B cell (primary cell): ENCODE data around the gene KPNA5. TPM values are rescaled to one million over a fixed set of nuclear protein-coding genes. Genes with fewer than 3 reads are reported as not detected.
"Not testable (repeated sequence)": the region's sequence is repeated elsewhere in the genome, so short reads cannot be mapped to it uniquely, and the experiment has no call there.

Experiments
- ATAC-seq: fragments of 200-7000 bp; cut with Tn5 transposase; one replicate; pipeline ENCODE4 v1.10.0; 2021; ENCODE audit warnings: low read depth, mild to moderate bottlenecking, moderate number of reproducible peaks, moderate library complexity
- CTCF ChIA-PET: fragments of 350-600 bp; sonication (Branson Sonifier 250); formaldehyde crosslinking; loops from one replicate; lab custom pipeline; 2021; ENCODE audit warnings: antibody characterized with exemption, inconsistent platforms; lab: Charles Lee
- POLR2A ChIA-PET: fragments of 350-600 bp; sonication (Branson Sonifier 250); formaldehyde crosslinking; loops from one replicate; lab custom pipeline; 2021; ENCODE audit warnings: antibody characterized with exemption; lab: Charles Lee
- DNase-seq: peaks from one replicate; pipeline ENCODE4 v3.0.0; 2013
- H2AFZ ChIP-seq: 2 replicates; pipeline ENCODE4 v1.6.1; 2012; ENCODE audit warnings: mild to moderate bottlenecking, low read depth, low read length; ENCODE audit not compliant: insufficient read depth, poor library complexity, severe bottlenecking
- H3K27ac ChIP-seq, 2 donors: 1 replicate in 1 of 2; 2 replicates in 1 of 2; pipeline ENCODE4 v1.5.1; 2012 to 2013; ENCODE audit warnings: low read length in 2 of 2, mild to moderate bottlenecking in 2 of 2, moderate library complexity in 1 of 2
- H3K27me3 ChIP-seq, 4 experiments: fragments of 200-600 bp in 1 of 4; sonication (generic) in 1 of 4; replicated peaks in 1 of 4; 1 replicate in 2 of 4; 2 replicates in 2 of 4; pipeline versions ENCODE4 v1.6.1 to v1.7.0; 2013 to 2016; ENCODE audit warnings: low read length in 3 of 4, mild to moderate bottlenecking in 2 of 4, mixed read lengths in 1 of 4, moderate library complexity in 1 of 4; ENCODE audit not compliant: insufficient read depth in 4 of 4, control insufficient read depth in 3 of 4; ENCODE audit errors: control extremely low read depth in 1 of 4
- H3K36me3 ChIP-seq, 2 experiments: replicated peaks in 1 of 2; 1 replicate in 1 of 2; 2 replicates in 1 of 2; pipeline versions ENCODE4 v1.6.1 to v1.7.1; 2013; ENCODE audit warnings: low read length in 1 of 2; ENCODE audit not compliant: insufficient read depth in 2 of 2, control insufficient read depth in 1 of 2; ENCODE audit errors: control extremely low read depth in 1 of 2, extremely low read depth in 1 of 2
- H3K4me1 ChIP-seq, 2 donors: fragments of 200-600 bp in 1 of 2; sonication (generic) in 1 of 2; 1 replicate in 1 of 2; 2 replicates in 1 of 2; pipeline versions ENCODE4 v1.5.1 to v1.6.1; 2013 to 2017; ENCODE audit warnings: low read length in 2 of 2; ENCODE audit not compliant: control insufficient read depth in 2 of 2, insufficient read depth in 2 of 2
- H3K4me2 ChIP-seq: replicated peaks from 2 replicates; pipeline ENCODE3; 2012; ENCODE audit warnings: mild to moderate bottlenecking, low read depth, low read length; ENCODE audit not compliant: poor library complexity, severe bottlenecking
- H3K4me3 ChIP-seq, 5 experiments: fragments of 200-600 bp in 1 of 5; sonication (generic) in 1 of 5; 1 replicate in 3 of 5; 2 replicates in 2 of 5; pipeline versions ENCODE4 v1.5.1 to v1.7.0; 2011 to 2016; ENCODE audit warnings: low read length in 4 of 5, mild to moderate bottlenecking in 4 of 5, low read depth in 2 of 5, control low read depth in 1 of 5, moderate library complexity in 1 of 5; ENCODE audit not compliant: insufficient read depth in 1 of 5; ENCODE audit errors: control extremely low read depth in 1 of 5, extremely low read depth in 1 of 5
- H3K79me2 ChIP-seq: fragments of 200-600 bp; sonication (generic); one replicate; pipeline ENCODE4 v1.6.0; 2016; ENCODE audit warnings: low read length; ENCODE audit not compliant: control insufficient read depth, insufficient read depth
- H3K9ac ChIP-seq: fragments of 200-600 bp; sonication (generic); 2 replicates; pipeline ENCODE4 v1.6.1; 2017; ENCODE audit warnings: mild to moderate bottlenecking, low read length, moderate library complexity
- H3K9me3 ChIP-seq, 3 donors: one replicate each; pipeline versions ENCODE4 v1.6.1 to v1.7.1; 2013; ENCODE audit warnings: low read length in 2 of 3; ENCODE audit not compliant: control insufficient read depth in 2 of 3, insufficient read depth in 1 of 3; ENCODE audit errors: control extremely low read depth in 1 of 3
- H4K20me1 ChIP-seq: 2 replicates; pipeline ENCODE4 v1.6.0; 2012; ENCODE audit warnings: mild to moderate bottlenecking, low read length; ENCODE audit not compliant: insufficient read depth, control insufficient read depth, poor library complexity, severe bottlenecking
- H3K27ac Mint-ChIP-seq: one replicate; pipeline ENCODE4 v1.8.0; 2021; ENCODE audit warnings: mixed read lengths
- H3K27me3 Mint-ChIP-seq: one replicate; pipeline ENCODE4 v1.8.0; 2021; ENCODE audit warnings: mixed read lengths
- H3K4me1 Mint-ChIP-seq: one replicate; pipeline ENCODE4 v1.8.0; 2021; ENCODE audit warnings: mixed read lengths
- H3K4me3 Mint-ChIP-seq: one replicate; pipeline ENCODE4 v1.8.0; 2021; ENCODE audit warnings: mixed read lengths
- H3K9me3 Mint-ChIP-seq: one replicate; pipeline ENCODE4 v1.8.0; 2022; ENCODE audit warnings: mixed read lengths; ENCODE audit not compliant: insufficient read depth
- CTCF ChIP-seq: fragments of 200-600 bp; IDR thresholded peaks from one replicate; pipeline ENCODE4 v1.8.0; 2022; ENCODE audit warnings: antibody characterized with exemption, mild to moderate bottlenecking
- EZH2 ChIP-seq: IDR thresholded peaks from 2 replicates; pipeline ENCODE4 v1.6.1; 2012; ENCODE audit warnings: borderline replicate concordance, low read depth, mild to moderate bottlenecking, moderate library complexity, low read length; ENCODE audit not compliant: insufficient read depth, poor library complexity, severe bottlenecking
- WGBS: methylation state at CpG from one replicate; pipeline ENCODE4 v1.1.5; 2013; ENCODE audit warnings: missing lambda C conversion rate; ENCODE audit not compliant: insufficient coverage; 5-methylcytosine and 5-hydroxymethylcytosine counted together
- intact Hi-C: fragments of 100-400 bp; cut with micrococcal nuclease; formaldehyde crosslinking; loops from one replicate; pipeline ENCODE4 v1.10.0; 2022
- polyA plus RNA-seq: library from polyadenylated mRNA; depleted of rRNA; stranded (reverse); fragments of >200 nt; gene quantifications from 2 replicates; pipeline ENCODE4 v1.2.3, GENCODE V29; 2012
- total RNA-seq, 2 donors: library from RNA; stranded (reverse); fragments of 120-200 nt in 1 of 2; gene quantifications; 1 replicate in 1 of 2; 2 replicates in 1 of 2; pipeline versions ENCODE4 v1.2.3 to v1.2.4, GENCODE V29; 2013 to 2022

KPNA5 gene
- total and polyA plus RNA-seq, 2 donors (not counting 1 experiment from before 2014, with no cell fraction given), result 6.9 to 41.7 TPM

- Mint-ChIP-seq H3K4me3 (no peak overlapping the region), H3K27ac (no peak overlapping the region)
- peak; percentile 67 for ATAC-seq
Measured at GRCh38 chr6:116695401-116695800, 14.4 kb downstream of the KPNA5 start.

GRCh38 chr6:116697480-116697879, 16.5 kb downstream of the KPNA5 start:
- Histone ChIP-seq H3K4me1 (peaks cover 0 to 10% of the 10 kb centered on the region in 2 donors), H3K9me3 (no peaks in the 10 kb centered on the region), H4K20me1 (peaks cover 21% of the 10 kb centered on the region), H3K79me2 (peaks cover 45% of the 10 kb centered on the region), H3K4me2 (no peak overlapping the region), H3K27ac (peak overlapping the region in 1 of 2 donors; percentile 20), H3K36me3 (peaks cover 2 to 24% of the 10 kb centered on the region in 2 experiments), H3K27me3 (no peaks in the 10 kb centered on the region), H2AFZ (no peak overlapping the region), H3K4me3 (no peak overlapping the region), H3K9ac (no peak overlapping the region)
- DNase-seq (no peak), ATAC-seq (no peak)
- Mint-ChIP-seq H3K4me1 (peaks cover 24% of the 10 kb centered on the region), H3K27ac (no peak overlapping the region), H3K27me3 (no peaks in the 10 kb centered on the region), H3K9me3 (no peaks in the 10 kb centered on the region), H3K4me3 (no peak overlapping the region)
- ChIA-PET POLR2A (no interaction called here), CTCF (no interaction called here)
- no peak for TF ChIP-seq EZH2
- intact Hi-C loops, result no loop called here

More at GRCh38 chr6:116695401-116695800, 14.4 kb downstream of the KPNA5 start:
- ChIA-PET CTCF (no interaction called here), POLR2A (no interaction called here)
- no peaks in the 10 kb centered on the region for H3K27me3 ChIP-seq
- peak overlapping the region; percentile 25 for H3K4me2 ChIP-seq
- peaks cover 0 to 23% of the 10 kb centered on the region in 2 experiments for H3K36me3 ChIP-seq
- peak overlapping the region in 1 of 2 donors; percentile 71 for H3K27ac ChIP-seq
- Mint-ChIP-seq H3K9me3 (no peaks in the 10 kb centered on the region), H3K4me1 (peaks cover 27% of the 10 kb centered on the region), H3K27me3 (no peaks in the 10 kb centered on the region)
- TF ChIP-seq EZH2, result no peak
- TF ChIP-seq CTCF, result no peak
- no peaks in the 10 kb centered on the region for H3K9me3 ChIP-seq
- H2AFZ ChIP-seq, result no peak overlapping the region
- DNase-seq, result peak; percentile 65
- peaks cover 16% of the 10 kb centered on the region for H4K20me1 ChIP-seq
- H3K79me2 ChIP-seq, result peaks cover 56% of the 10 kb centered on the region
- peaks cover 0 to 10% of the 10 kb centered on the region in 2 donors for H3K4me1 ChIP-seq
- H3K4me3 ChIP-seq, result no peak overlapping the region
- H3K9ac ChIP-seq, result no peak overlapping the region
- WGBS, result 0% methylated on average over 1 of the region's 2 CpGs
- intact Hi-C loops, result loop anchor here (1.0 kb wide), 2 partner anchors 14 to 27 kb away; partner anchors contain the start of genes KPNA5 and ZUP1

GRCh38 chr6:116703888-116704287, 22.9 kb downstream of the KPNA5 start:
- H3K9me3 ChIP-seq, DNase-seq, intact Hi-C loops, H3K4me1 ChIP-seq, H3K4me2 ChIP-seq, H3K27me3 ChIP-seq, H3K9me3 Mint-ChIP-seq, H3K27ac ChIP-seq, ATAC-seq, H3K4me3 ChIP-seq, H3K4me3 Mint-ChIP-seq, CTCF ChIA-PET, H3K4me1 Mint-ChIP-seq, H3K27ac Mint-ChIP-seq, H3K27me3 Mint-ChIP-seq, H2AFZ ChIP-seq, H3K9ac ChIP-seq, POLR2A ChIA-PET, H4K20me1 ChIP-seq: not testable (repeated sequence)
- Histone ChIP-seq H3K36me3 (peaks cover 4 to 46% of the 10 kb centered on the region in 2 experiments), H3K79me2 (peaks cover 23% of the 10 kb centered on the region)
- WGBS, result no CpG with 5 or more reads among the region's 1 CpG
